ENCODE data around the gene BRIP1. TPM values are rescaled to one million over a fixed set of nuclear protein-coding genes. Genes with fewer than 3 reads are reported as not detected.

The BRIP1 gene
- total RNA-seq, 3 donors from 2014 or later (not counting 1 experiment from before 2014, with no cell fraction given), result 2.7 to 3.7 (median 2.9) TPM

GRCh38 chr17:61641715-61642114 is 221.6 kb downstream of the BRIP1 start:
- DNase-seq, result no peak
- no peaks in the 10 kb centered on the region for H3K36me3 Mint-ChIP-seq
- ATAC-seq, result no peak
- Histone ChIP-seq H3K27ac (ENCODE audit: low read length) (no peak overlapping the region), H3K4me3 (ENCODE audit: low read length) (no peak overlapping the region), H3K9me3 (ENCODE audit: control insufficient read depth, insufficient read depth, low read length) (no peaks in the 10 kb centered on the region), H3K4me1 (ENCODE audit: control insufficient read depth, insufficient read depth, low read length) (no peaks in the 10 kb centered on the region), H3K36me3 (ENCODE audit: control insufficient read depth, insufficient read depth, low read length) (no peaks in the 10 kb centered on the region), H3K27me3 (ENCODE audit: control insufficient read depth, insufficient read depth, low read length) (no peaks in the 10 kb centered on the region)
- no peaks in the 10 kb centered on the region for H3K9me3 Mint-ChIP-seq
- H3K27ac Mint-ChIP-seq, result no peak overlapping the region
- H3K27me3 Mint-ChIP-seq (ENCODE audit: low read depth in 2 of 2), result peaks cover 23 to 57% of the 10 kb centered on the region in 2 donors
- no peaks in the 10 kb centered on the region for H3K4me1 Mint-ChIP-seq
- no peak for TF ChIP-seq CTCF (IDR thresholded peaks at IDR 0.05)
- intact Hi-C loops (cut with micrococcal nuclease), result no loop called here
- H3K4me3 Mint-ChIP-seq, result no peak overlapping the region
- WGBS (ENCODE audit: insufficient coverage), result 100% methylated on average over 1 of the region's 1 CpG

GRCh38 chr17:61641084-61641483 is 222.2 kb downstream of the BRIP1 start:
- H3K9me3 ChIP-seq (ENCODE audit: control insufficient read depth, insufficient read depth, low read length), result no peaks in the 10 kb centered on the region
- no peak overlapping the region for H3K4me3 Mint-ChIP-seq
- no peaks in the 10 kb centered on the region for H3K4me1 Mint-ChIP-seq
- H3K4me3 ChIP-seq (ENCODE audit: low read length), result no peak overlapping the region
- no peak overlapping the region for H3K27ac ChIP-seq (ENCODE audit: low read length)
- no peaks in the 10 kb centered on the region for H3K4me1 ChIP-seq (ENCODE audit: control insufficient read depth, insufficient read depth, low read length)
- intact Hi-C loops (cut with micrococcal nuclease), result no loop called here
- 93% methylated on average over 5 of the region's 6 CpGs for WGBS (ENCODE audit: insufficient coverage)
- H3K9me3 Mint-ChIP-seq, result no peaks in the 10 kb centered on the region
- DNase-seq, result no peak
- ATAC-seq, result no peak
- H3K36me3 ChIP-seq (ENCODE audit: control insufficient read depth, insufficient read depth, low read length), result no peaks in the 10 kb centered on the region
- H3K27me3 Mint-ChIP-seq (ENCODE audit: low read depth in 2 of 2), result peaks cover 24 to 62% of the 10 kb centered on the region in 2 donors
- no peak for TF ChIP-seq CTCF (IDR thresholded peaks at IDR 0.05)
- H3K36me3 Mint-ChIP-seq, result no peaks in the 10 kb centered on the region
- no peaks in the 10 kb centered on the region for H3K27me3 ChIP-seq (ENCODE audit: control insufficient read depth, insufficient read depth, low read length)
- no peak overlapping the region for H3K27ac Mint-ChIP-seq

- peaks cover 0 to 4% of the 10 kb centered on the region in 2 donors for H3K9me3 Mint-ChIP-seq
Observed at GRCh38 chr17:61639818-61640217, 223.5 kb downstream of the BRIP1 start.

More at GRCh38 chr17:61639818-61640217, 223.5 kb downstream of the BRIP1 start:
- H3K27me3 ChIP-seq (ENCODE audit: control insufficient read depth, insufficient read depth, low read length), result no peaks in the 10 kb centered on the region
- peaks cover 10% of the 10 kb centered on the region for H3K36me3 Mint-ChIP-seq
- no peaks in the 10 kb centered on the region for H3K4me1 Mint-ChIP-seq
- H3K36me3 ChIP-seq (ENCODE audit: control insufficient read depth, insufficient read depth, low read length), result no peaks in the 10 kb centered on the region
- no peak overlapping the region for H3K4me3 Mint-ChIP-seq
- ATAC-seq (no peak), DNase-seq (no peak)
- H3K4me3 ChIP-seq (ENCODE audit: low read length), result no peak overlapping the region
- no peaks in the 10 kb centered on the region for H3K9me3 ChIP-seq (ENCODE audit: control insufficient read depth, insufficient read depth, low read length)
- intact Hi-C loops (cut with micrococcal nuclease), result loop anchor here (10.0 kb wide), 1 partner anchor 1765 kb away; no protein-coding TSS in a partner anchor
- no peak for TF ChIP-seq CTCF (IDR thresholded peaks at IDR 0.05)
- no peak overlapping the region for H3K27ac ChIP-seq (ENCODE audit: low read length)
- H3K4me1 ChIP-seq (ENCODE audit: control insufficient read depth, insufficient read depth, low read length), result no peaks in the 10 kb centered on the region
- H3K27me3 Mint-ChIP-seq (ENCODE audit: low read depth in 2 of 2), result peaks cover 32 to 69% of the 10 kb centered on the region in 2 donors
- 93% methylated on average over 1 of the region's 1 CpG for WGBS (ENCODE audit: insufficient coverage)
- H3K27ac Mint-ChIP-seq, result no peak overlapping the region
